Left ventricle myocardium inferior (tissue), 1 donor: ENCODE data around the gene STK32B. TPM values are rescaled to one million over a fixed set of nuclear protein-coding genes. Genes with fewer than 3 reads are reported as not detected.

Experiments
- DNase-seq: peaks from one replicate; pipeline ENCODE4 v3.0.0-alpha.2; 2020
- H3K27ac ChIP-seq: fragments of 200-600 bp; replicated peaks from 2 replicates; pipeline ENCODE4 v1.8.0; 2021
- H3K27me3 ChIP-seq: fragments of 200-600 bp; 2 replicates; pipeline ENCODE4 v1.8.0; 2021; ENCODE audit warnings: low read depth
- H3K36me3 ChIP-seq: fragments of 200-600 bp; 2 replicates; pipeline ENCODE4 v1.8.0; 2021
- H3K4me1 ChIP-seq: fragments of 200-600 bp; 2 replicates; pipeline ENCODE4 v1.8.0; 2021
- H3K4me3 ChIP-seq: fragments of 200-600 bp; 2 replicates; pipeline ENCODE4 v1.8.0; 2021; ENCODE audit warnings: mild to moderate bottlenecking, moderate library complexity
- H3K9me3 ChIP-seq: fragments of 200-600 bp; replicated peaks from 2 replicates; pipeline ENCODE4 v1.8.0; 2021
- intact Hi-C: fragments of 100-400 bp; cut with micrococcal nuclease; formaldehyde crosslinking; loops from one replicate; pipeline ENCODE4 v1.11.0; 2022
- total RNA-seq: library from RNA; stranded (reverse); fragmentation: NEBNext Ultra II Directional; extraction: Animal tissue kit (Norgen Biotek cat#: 25700); gene quantifications from one replicate; pipeline ENCODE4 v1.2.1, GENCODE V29; 2021
- TF ChIP-seq, protein P1 (sequence below): fragments of 200-600 bp; IDR thresholded peaks from 2 replicates; pipeline ENCODE4 v1.8.0; 2021; ENCODE audit warnings: antibody characterized with exemption, mild to moderate bottlenecking, borderline replicate concordance
- donor health status: DM: no; HTN: yes; CAD: no; lungs with severe emphysema.

STK32B gene
- total RNA-seq, 1 donor from 2014 or later: 0.55 TPM

GRCh38 chr4:5389756-5390310 lies 338.6 kb downstream of the STK32B start:
- Histone ChIP-seq H3K36me3 (no peaks in the 10 kb centered on the region), H3K27me3 (peaks cover 3% of the 10 kb centered on the region), H3K27ac (no peak overlapping the region), H3K4me3 (no peak overlapping the region), H3K9me3 (no peaks in the 10 kb centered on the region), H3K4me1 (no peaks in the 10 kb centered on the region)
- DNase-seq: no peak
- TF ChIP-seq, protein P1, sequence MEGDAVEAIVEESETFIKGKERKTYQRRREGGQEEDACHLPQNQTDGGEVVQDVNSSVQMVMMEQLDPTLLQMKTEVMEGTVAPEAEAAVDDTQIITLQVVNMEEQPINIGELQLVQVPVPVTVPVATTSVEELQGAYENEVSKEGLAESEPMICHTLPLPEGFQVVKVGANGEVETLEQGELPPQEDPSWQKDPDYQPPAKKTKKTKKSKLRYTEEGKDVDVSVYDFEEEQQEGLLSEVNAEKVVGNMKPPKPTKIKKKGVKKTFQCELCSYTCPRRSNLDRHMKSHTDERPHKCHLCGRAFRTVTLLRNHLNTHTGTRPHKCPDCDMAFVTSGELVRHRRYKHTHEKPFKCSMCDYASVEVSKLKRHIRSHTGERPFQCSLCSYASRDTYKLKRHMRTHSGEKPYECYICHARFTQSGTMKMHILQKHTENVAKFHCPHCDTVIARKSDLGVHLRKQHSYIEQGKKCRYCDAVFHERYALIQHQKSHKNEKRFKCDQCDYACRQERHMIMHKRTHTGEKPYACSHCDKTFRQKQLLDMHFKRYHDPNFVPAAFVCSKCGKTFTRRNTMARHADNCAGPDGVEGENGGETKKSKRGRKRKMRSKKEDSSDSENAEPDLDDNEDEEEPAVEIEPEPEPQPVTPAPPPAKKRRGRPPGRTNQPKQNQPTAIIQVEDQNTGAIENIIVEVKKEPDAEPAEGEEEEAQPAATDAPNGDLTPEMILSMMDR: no peak
- intact Hi-C loops: no loop called here

GRCh38 chr4:5391492-5391891 lies 340.2 kb downstream of the STK32B start:
- intact Hi-C loops: no loop called here
- TF ChIP-seq, protein P1: no peak
- H3K36me3 ChIP-seq: no peaks in the 10 kb centered on the region
- H3K27me3 ChIP-seq: peaks cover 6% of the 10 kb centered on the region
- no peak overlapping the region for H3K27ac ChIP-seq
- H3K9me3 ChIP-seq: no peaks in the 10 kb centered on the region
- H3K4me3 ChIP-seq: no peak overlapping the region
- DNase-seq: no peak
- no peaks in the 10 kb centered on the region for H3K4me1 ChIP-seq

DNA sequence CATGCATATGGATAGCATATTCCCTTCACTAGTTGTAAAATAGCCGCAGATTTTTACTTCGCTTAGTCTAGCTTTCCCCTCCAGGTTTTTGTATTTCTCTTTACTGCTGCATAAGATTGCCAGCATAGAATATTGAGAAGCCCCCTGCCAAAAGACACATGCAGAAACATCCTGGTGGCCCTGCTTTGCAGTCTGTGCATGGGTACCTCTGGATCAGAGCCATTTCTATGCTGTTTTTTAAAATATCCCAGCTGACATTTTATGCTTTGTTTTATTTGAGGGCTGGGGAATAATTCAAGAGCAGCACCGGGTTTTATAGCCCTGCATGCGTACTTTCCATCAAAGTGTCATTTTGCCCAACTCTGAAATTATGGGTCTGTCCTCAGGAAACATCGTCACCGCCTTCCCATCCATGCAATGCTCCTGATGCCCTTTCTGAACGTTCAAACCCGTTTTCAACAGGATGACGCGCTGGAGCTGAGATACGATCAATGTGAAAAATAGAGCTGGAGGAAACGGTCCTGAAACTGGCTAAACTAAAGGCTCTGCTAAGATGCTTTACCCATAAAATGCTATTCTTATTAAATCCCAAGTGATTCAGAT lies 342.7 kb downstream of the STK32B start:
- Histone ChIP-seq H3K27ac (no peak overlapping the region), H3K27me3 (peaks cover 6% of the 10 kb centered on the region), H3K36me3 (no peaks in the 10 kb centered on the region), H3K4me3 (no peak overlapping the region), H3K9me3 (no peaks in the 10 kb centered on the region), H3K4me1 (no peaks in the 10 kb centered on the region)
- TF ChIP-seq, protein P1: no peak
- intact Hi-C loops: no loop called here
- DNase-seq: no peak

GRCh38 chr4:5395781-5396180 lies 344.5 kb downstream of the STK32B start:
- intact Hi-C loops: no loop called here
- DNase-seq: no peak
- Histone ChIP-seq H3K27me3 (peaks cover 6% of the 10 kb centered on the region), H3K27ac (no peak overlapping the region), H3K4me1 (no peaks in the 10 kb centered on the region), H3K9me3 (no peaks in the 10 kb centered on the region), H3K4me3 (no peak overlapping the region), H3K36me3 (no peaks in the 10 kb centered on the region)
- TF ChIP-seq, protein P1: no peak

DNA sequence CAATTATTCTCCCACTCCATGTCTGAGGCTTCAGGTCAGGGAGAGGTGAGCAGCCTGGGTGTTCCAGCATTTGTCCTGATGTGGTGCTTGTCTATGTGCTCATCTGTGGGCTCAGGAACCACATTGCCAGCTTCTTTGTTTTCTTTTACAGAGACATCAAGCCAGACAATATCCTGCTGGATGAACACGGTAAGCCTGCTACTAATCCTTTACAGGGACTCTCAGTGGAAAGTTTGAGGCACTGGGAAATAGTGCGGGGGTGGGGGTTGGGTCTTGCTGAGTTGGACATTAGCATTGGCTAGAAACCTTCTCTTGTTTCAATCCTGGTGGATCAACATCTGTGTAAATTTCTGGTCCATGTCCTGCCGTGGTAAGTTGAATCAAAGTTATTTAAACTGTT lies 346.8 kb downstream of the STK32B start:
- H3K27ac ChIP-seq: no peak overlapping the region
- peaks cover 13% of the 10 kb centered on the region for H3K9me3 ChIP-seq
- H3K4me1 ChIP-seq: no peaks in the 10 kb centered on the region
- TF ChIP-seq, protein P1: no peak
- no peak overlapping the region for H3K4me3 ChIP-seq
- DNase-seq: no peak
- no peaks in the 10 kb centered on the region for H3K36me3 ChIP-seq
- intact Hi-C loops: no loop called here
- H3K27me3 ChIP-seq: peaks cover 9% of the 10 kb centered on the region
